Breast epithelium (tissue), 4 donors: ENCODE results near the gene APOBEC3A. TPM values are rescaled to one million over a fixed set of nuclear protein-coding genes. Genes with fewer than 3 reads are reported as not detected.

Source experiments
- DNase-seq, 2 donors: peaks; one replicate each; pipeline ENCODE4 v3.0.0-alpha.2; 2019; ENCODE audit warnings: low spot score in 2 of 2
- H3K27ac ChIP-seq, 2 donors: fragments of 200-600 bp; sonication (generic) in 1 of 2; one replicate each; pipeline ENCODE4 v1.5.1; 2016 to 2019; ENCODE audit warnings: mild to moderate bottlenecking in 1 of 2
- H3K27me3 ChIP-seq, 2 donors: fragments of 200-600 bp; sonication (generic) in 1 of 2; one replicate each; pipeline versions ENCODE4 v1.5.1 to v1.6.0; 2017 to 2019; ENCODE audit warnings: control low read depth in 1 of 2, mild to moderate bottlenecking in 1 of 2
- H3K36me3 ChIP-seq: fragments of 200-600 bp; one replicate; pipeline ENCODE4 v1.5.1; 2019
- H3K4me1 ChIP-seq, 2 donors: fragments of 200-600 bp; sonication (generic); one replicate each; pipeline ENCODE4 v1.5.1; 2016 to 2019; ENCODE audit warnings: control low read depth in 1 of 2
- H3K4me3 ChIP-seq, 3 donors: fragments of 200-600 bp; sonication (generic); 1 replicate in 2 of 3; 2 replicates in 1 of 3; pipeline ENCODE4 v1.5.1; 2016 to 2019; ENCODE audit warnings: mild to moderate bottlenecking in 3 of 3, moderate library complexity in 2 of 3
- H3K9me3 ChIP-seq, 2 donors: fragments of 200-600 bp; sonication (generic) in 1 of 2; one replicate each; pipeline ENCODE4 v1.5.1; 2016 to 2019; ENCODE audit warnings: control low read depth in 1 of 2
- CTCF ChIP-seq, 3 donors: fragments of 450-650 bp; IDR thresholded peaks; one replicate each; pipeline ENCODE4 v1.5.1; 2016 to 2017; ENCODE audit warnings: antibody characterized with exemption in 3 of 3, mild to moderate bottlenecking in 3 of 3, moderate library complexity in 3 of 3
- POLR2A ChIP-seq: fragments of 450-650 bp; IDR thresholded peaks from one replicate; pipeline ENCODE4 v1.6.1; 2016; ENCODE audit warnings: antibody characterized with exemption, mild to moderate bottlenecking, moderate library complexity
- POLR2AphosphoS5 ChIP-seq, 3 donors: sonication (generic); formaldehyde crosslinking; IDR thresholded peaks; one replicate each; pipeline ENCODE4 v1.6.1; 2017; ENCODE audit warnings: antibody characterized with exemption in 3 of 3
- intact Hi-C: fragments of 100-400 bp; cut with DNase I; formaldehyde crosslinking; loops from one replicate; pipeline ENCODE4 v1.15.1; 2023; ENCODE audit warnings: low total_unique reads
- total RNA-seq, 3 donors: library from RNA; depleted of rRNA; stranded (reverse); fragments of >200 nt; gene quantifications; one replicate each; pipeline ENCODE4 v1.1.0, GENCODE V29; 2016

The APOBEC3A gene
- total RNA-seq, 3 donors from 2014 or later = 0.44 TPM; not detected in 2

GRCh38 chr22:38953577-38954413 is 3.6 kb upstream of the APOBEC3A start:
- no peaks in the 10 kb centered on the region for H3K4me1 ChIP-seq
- H3K27me3 ChIP-seq = no peaks in the 10 kb centered on the region
- TF ChIP-seq POLR2A = no peak
- no peak for TF ChIP-seq CTCF (IDR thresholded peaks at IDR 0.05)
- DNase-seq = peak in 1 of 2 donors; percentile 17
- H3K27ac ChIP-seq = no peak overlapping the region
- no peak overlapping the region for H3K4me3 ChIP-seq
- H3K36me3 ChIP-seq = no peaks in the 10 kb centered on the region
- intact Hi-C loops = no loop called here
- H3K9me3 ChIP-seq = no peaks in the 10 kb centered on the region

GRCh38 chr22:38954414-38955043 is 2.9 kb upstream of the APOBEC3A start:
- TF ChIP-seq CTCF (IDR thresholded peaks at IDR 0.05) (no peak), POLR2A (no peak), POLR2AphosphoS5 (IDR thresholded peaks at IDR 0.05) (no peak)
- no peak overlapping the region for H3K27ac ChIP-seq

GRCh38 chr22:38955250-38955905 is 2.0 kb upstream of the APOBEC3A start:
- peak in 1 of 2 donors; percentile 14 for DNase-seq
- Histone ChIP-seq H3K27me3 (no peaks in the 10 kb centered on the region), H3K36me3 (no peaks in the 10 kb centered on the region), H3K27ac (no peak overlapping the region), H3K9me3 (no peaks in the 10 kb centered on the region), H3K4me1 (no peaks in the 10 kb centered on the region), H3K4me3 (no peak overlapping the region)
- intact Hi-C loops = no loop called here
- TF ChIP-seq POLR2A (no peak), POLR2AphosphoS5 (IDR thresholded peaks at IDR 0.05) (no peak), CTCF (IDR thresholded peaks at IDR 0.05) (no peak)

More at GRCh38 chr22:38954414-38955043, 2.9 kb upstream of the APOBEC3A start:
- H3K9me3 ChIP-seq = no peaks in the 10 kb centered on the region
- no peaks in the 10 kb centered on the region for H3K4me1 ChIP-seq
- DNase-seq = peak in 1 of 2 donors; percentile 7
- H3K27me3 ChIP-seq = no peaks in the 10 kb centered on the region
- no peak overlapping the region for H3K4me3 ChIP-seq
- H3K36me3 ChIP-seq = no peaks in the 10 kb centered on the region
- intact Hi-C loops = no loop called here

- TF ChIP-seq POLR2A = no peak
- no peak for TF ChIP-seq POLR2AphosphoS5 (IDR thresholded peaks at IDR 0.05)
- no peak for TF ChIP-seq CTCF (IDR thresholded peaks at IDR 0.05)
- intact Hi-C loops = no loop called here
- Histone ChIP-seq H3K4me3 (no peak overlapping the region), H3K27me3 (no peaks in the 10 kb centered on the region), H3K27ac (no peak overlapping the region), H3K36me3 (no peaks in the 10 kb centered on the region), H3K4me1 (no peaks in the 10 kb centered on the region), H3K9me3 (no peaks in the 10 kb centered on the region)
- DNase-seq = no peak
Measured at GRCh38 chr22:38955926-38956325, 1.5 kb upstream of the APOBEC3A start.

GRCh38 chr22:38956551-38956950 is 858 bp upstream of the APOBEC3A start:
- H3K4me1 ChIP-seq = no peaks in the 10 kb centered on the region
- H3K4me3 ChIP-seq = no peak overlapping the region
- no peaks in the 10 kb centered on the region for H3K9me3 ChIP-seq
- H3K27me3 ChIP-seq = no peaks in the 10 kb centered on the region
- intact Hi-C loops = no loop called here
- no peak overlapping the region for H3K27ac ChIP-seq
- no peaks in the 10 kb centered on the region for H3K36me3 ChIP-seq
- TF ChIP-seq CTCF (IDR thresholded peaks at IDR 0.05) (no peak), POLR2A (no peak), POLR2AphosphoS5 (IDR thresholded peaks at IDR 0.05) (no peak)
- DNase-seq = no peak
